HG02588 (cell line): ENCODE results near the gene RMI2.

Source experiments
- ATAC-seq: cut with Tn5 transposase; IDR thresholded peaks from one replicate; pipeline ENCODE4 v1.9.1; 2021; ENCODE audit warnings: mild to moderate bottlenecking, moderate library complexity; ENCODE audit not compliant: unreplicated experiment

Gene RMI2

GRCh38 chr16:11327277-11328171 is 17.7 kb upstream of the RMI2 start:
- ATAC-seq, result peak; percentile 33

- ATAC-seq, result peak; percentile 75
Observed at GRCh38 chr16:11328172-11329070, 16.8 kb upstream of the RMI2 start.

GRCh38 chr16:11329071-11329491 is 16.2 kb upstream of the RMI2 start:
- no peak for ATAC-seq

- ATAC-seq, result no peak
Observed at GRCh38 chr16:11329891-11330290, 15.4 kb upstream of the RMI2 start.

GRCh38 chr16:11330526-11331237 is 14.6 kb upstream of the RMI2 start:
- no peak for ATAC-seq

GRCh38 chr16:11331967-11332366 is 13.3 kb upstream of the RMI2 start:
- ATAC-seq, result no peak

- ATAC-seq, result no peak
Observed at GRCh38 chr16:11333010-11333409, 12.2 kb upstream of the RMI2 start.

GRCh38 chr16:11333702-11334101 is 11.6 kb upstream of the RMI2 start:
- ATAC-seq, result no peak

GRCh38 chr16:11334831-11335404 is 10.3 kb upstream of the RMI2 start:
- no peak for ATAC-seq

GRCh38 chr16:11339075-11339474 is 6.2 kb upstream of the RMI2 start:
- ATAC-seq, result no peak

GRCh38 chr16:11340710-11341109 is 4.5 kb upstream of the RMI2 start:
- ATAC-seq, result no peak

GRCh38 chr16:11341371-11341770 is 3.9 kb upstream of the RMI2 start:
- ATAC-seq, result no peak

GRCh38 chr16:11342021-11342855 is 3.0 kb upstream of the RMI2 start:
- ATAC-seq, result no peak

- ATAC-seq, result no peak
Observed at GRCh38 chr16:11346700-11347319, 1.6 kb downstream of the RMI2 start.

- no peak for ATAC-seq
Observed at GRCh38 chr16:11347831-11348230, 2.6 kb downstream of the RMI2 start.

GRCh38 chr16:11348737-11349598 is 3.7 kb downstream of the RMI2 start:
- no peak for ATAC-seq

- no peak for ATAC-seq
Observed at GRCh38 chr16:11349599-11350276, 4.5 kb downstream of the RMI2 start.

- no peak for ATAC-seq
Observed at GRCh38 chr16:11350519-11350918, 5.3 kb downstream of the RMI2 start.
